Tibial artery (tissue), 4 donors: ENCODE data around the gene CCDC175.

ENCODE experiments used
- DNase-seq, 2 donors: peaks; one replicate each; pipeline ENCODE4 v3.0.0-alpha.2; 2019
- H3K27ac ChIP-seq, 2 donors: fragments of 200-600 bp; sonication (generic) in 1 of 2; 1 replicate in 1 of 2; 2 replicates in 1 of 2; pipeline ENCODE4 v1.5.1; 2018 to 2019; ENCODE audit warnings: mild to moderate bottlenecking in 1 of 2
- H3K27me3 ChIP-seq, 2 donors: fragments of 200-600 bp; sonication (generic) in 1 of 2; one replicate each; pipeline versions ENCODE4 v1.5.1 to v1.6.0; 2016 to 2019
- H3K36me3 ChIP-seq, 3 donors: fragments of 200-600 bp; sonication (generic) in 2 of 3; one replicate each; pipeline ENCODE4 v1.5.1; 2016 to 2019; ENCODE audit warnings: mild to moderate bottlenecking in 2 of 3
- H3K4me1 ChIP-seq, 4 donors: fragments of 200-600 bp; sonication (generic) in 2 of 4; 1 replicate in 3 of 4; 2 replicates in 1 of 4; pipeline ENCODE4 v1.5.1; 2016 to 2019
- H3K4me3 ChIP-seq, 2 donors: fragments of 200-600 bp; sonication (generic) in 1 of 2; 1 replicate in 1 of 2; 2 replicates in 1 of 2; pipeline ENCODE4 v1.5.1; 2018 to 2019; ENCODE audit warnings: mild to moderate bottlenecking in 2 of 2
- H3K9me3 ChIP-seq, 3 donors: fragments of 200-600 bp; sonication (generic) in 1 of 3; one replicate each; pipeline ENCODE4 v1.5.1; 2016 to 2019
- intact Hi-C: fragments of 100-400 bp; cut with DNase I; formaldehyde crosslinking; loops from one replicate; pipeline ENCODE4 v1.15.0; 2023; ENCODE audit warnings: low total_unique reads
- TF ChIP-seq, protein P1 (sequence below), 2 experiments: fragments of 200-600 bp in 1 of 2; fragments of 450-650 bp in 1 of 2; IDR thresholded peaks; one replicate each; pipeline ENCODE4 v1.5.1; 2017 to 2019; ENCODE audit warnings: antibody characterized with exemption in 2 of 2, mild to moderate bottlenecking in 1 of 2, moderate library complexity in 1 of 2

The CCDC175 gene

DNA sequence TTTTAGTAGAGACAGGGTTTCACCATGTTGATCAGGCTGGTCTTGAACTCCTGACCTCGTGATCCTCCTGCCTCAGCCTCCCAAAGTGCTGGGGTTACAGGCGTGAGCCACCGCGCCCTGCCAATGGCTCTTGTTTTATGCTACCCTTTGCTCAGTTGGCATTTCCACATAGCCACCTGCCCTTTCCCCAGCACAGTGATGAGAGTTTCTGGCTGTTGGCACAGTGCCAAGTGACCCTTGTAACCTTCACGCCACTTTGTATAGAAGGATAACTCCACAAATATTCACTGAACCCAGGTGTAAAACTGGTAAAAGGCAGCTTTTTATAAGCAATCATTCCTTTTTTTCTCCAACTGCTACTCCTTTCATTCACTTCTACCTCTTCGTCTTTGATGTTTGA is 18.5 kb upstream of the CCDC175 start:
- intact Hi-C loops: no loop called here
- Histone ChIP-seq H3K4me1 (no peaks in the 10 kb centered on the region), H3K4me3 (no peak overlapping the region), H3K9me3 (peaks cover 0 to 4% (median 0%) of the 10 kb centered on the region in 3 donors), H3K27me3 (no peaks in the 10 kb centered on the region), H3K36me3 (peaks cover 10 to 22% (median 13%) of the 10 kb centered on the region in 3 donors), H3K27ac (no peak overlapping the region)
- TF ChIP-seq, protein P1, sequence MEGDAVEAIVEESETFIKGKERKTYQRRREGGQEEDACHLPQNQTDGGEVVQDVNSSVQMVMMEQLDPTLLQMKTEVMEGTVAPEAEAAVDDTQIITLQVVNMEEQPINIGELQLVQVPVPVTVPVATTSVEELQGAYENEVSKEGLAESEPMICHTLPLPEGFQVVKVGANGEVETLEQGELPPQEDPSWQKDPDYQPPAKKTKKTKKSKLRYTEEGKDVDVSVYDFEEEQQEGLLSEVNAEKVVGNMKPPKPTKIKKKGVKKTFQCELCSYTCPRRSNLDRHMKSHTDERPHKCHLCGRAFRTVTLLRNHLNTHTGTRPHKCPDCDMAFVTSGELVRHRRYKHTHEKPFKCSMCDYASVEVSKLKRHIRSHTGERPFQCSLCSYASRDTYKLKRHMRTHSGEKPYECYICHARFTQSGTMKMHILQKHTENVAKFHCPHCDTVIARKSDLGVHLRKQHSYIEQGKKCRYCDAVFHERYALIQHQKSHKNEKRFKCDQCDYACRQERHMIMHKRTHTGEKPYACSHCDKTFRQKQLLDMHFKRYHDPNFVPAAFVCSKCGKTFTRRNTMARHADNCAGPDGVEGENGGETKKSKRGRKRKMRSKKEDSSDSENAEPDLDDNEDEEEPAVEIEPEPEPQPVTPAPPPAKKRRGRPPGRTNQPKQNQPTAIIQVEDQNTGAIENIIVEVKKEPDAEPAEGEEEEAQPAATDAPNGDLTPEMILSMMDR (IDR thresholded peaks at IDR 0.05): no peak
- DNase-seq: no peak

DNA sequence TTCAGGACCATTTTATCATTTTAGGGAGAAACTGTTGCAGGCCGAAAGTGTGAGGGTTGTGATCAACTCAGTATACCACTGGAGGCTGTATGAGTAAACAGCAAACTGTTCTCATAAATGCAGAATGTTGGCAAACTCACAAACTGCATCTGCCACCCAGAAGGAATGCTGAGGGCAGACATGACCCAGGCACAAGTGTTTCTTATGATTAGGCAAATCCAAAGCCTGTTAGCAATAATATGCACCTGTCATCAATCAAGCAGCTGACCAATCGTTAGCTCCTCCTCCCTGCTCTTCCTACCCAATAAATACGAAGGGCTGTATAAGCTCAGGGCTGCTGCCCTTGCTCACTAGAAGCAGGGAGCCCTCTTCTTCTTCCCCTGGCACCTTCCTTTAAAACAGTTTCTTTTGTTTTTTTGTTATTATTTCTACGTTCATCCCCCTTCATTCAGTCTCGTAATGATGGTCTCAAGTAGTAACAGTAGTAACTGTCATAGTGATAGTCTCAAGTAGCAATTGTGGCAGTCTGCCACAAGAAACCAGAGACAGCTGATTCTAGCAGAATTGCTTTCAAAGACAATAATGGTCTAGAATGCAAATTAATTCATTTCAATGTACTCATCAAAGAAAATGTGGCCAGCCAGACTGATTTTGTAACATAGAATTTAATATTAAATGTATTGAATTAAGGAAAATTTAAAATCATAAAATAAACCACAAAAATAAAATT is 15.2 kb upstream of the CCDC175 start:
- no peak overlapping the region for H3K4me3 ChIP-seq
- TF ChIP-seq, protein P1 (IDR thresholded peaks at IDR 0.05): no peak
- DNase-seq: no peak
- no peak overlapping the region for H3K27ac ChIP-seq
- H3K9me3 ChIP-seq: peaks cover 0 to 4% (median 0%) of the 10 kb centered on the region in 3 donors
- H3K36me3 ChIP-seq: peaks cover 0 to 17% (median 10%) of the 10 kb centered on the region in 3 donors
- intact Hi-C loops: no loop called here
- H3K27me3 ChIP-seq: no peaks in the 10 kb centered on the region
- H3K4me1 ChIP-seq: no peaks in the 10 kb centered on the region

DNA sequence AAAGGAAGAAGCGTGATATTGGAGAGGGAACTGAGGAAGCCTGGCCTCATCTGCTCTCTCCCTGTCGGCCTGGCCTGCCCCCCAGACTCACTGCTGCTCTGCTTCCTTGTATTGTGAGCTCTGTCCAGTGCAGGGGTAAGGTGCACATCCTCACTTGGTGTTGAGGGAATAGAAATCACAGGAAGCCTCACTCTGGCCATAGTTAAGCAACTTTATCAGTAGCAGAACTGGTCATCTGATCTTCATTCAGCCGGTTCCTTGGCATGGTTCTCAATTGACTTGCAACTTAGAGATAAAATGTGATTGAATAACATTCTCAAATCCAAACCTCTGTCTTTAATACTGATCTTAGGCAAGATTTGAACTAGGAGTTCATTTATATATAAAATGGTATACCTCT is 11.5 kb upstream of the CCDC175 start:
- intact Hi-C loops: no loop called here
- Histone ChIP-seq H3K4me3 (no peak overlapping the region), H3K4me1 (peaks cover 0 to 6% (median 0%) of the 10 kb centered on the region in 4 donors), H3K27me3 (no peaks in the 10 kb centered on the region), H3K9me3 (peaks cover 0 to 4% (median 0%) of the 10 kb centered on the region in 3 donors), H3K27ac (no peak overlapping the region), H3K36me3 (peaks cover 0 to 17% (median 5%) of the 10 kb centered on the region in 3 donors)
- TF ChIP-seq, protein P1 (IDR thresholded peaks at IDR 0.05): no peak
- DNase-seq: no peak

DNA sequence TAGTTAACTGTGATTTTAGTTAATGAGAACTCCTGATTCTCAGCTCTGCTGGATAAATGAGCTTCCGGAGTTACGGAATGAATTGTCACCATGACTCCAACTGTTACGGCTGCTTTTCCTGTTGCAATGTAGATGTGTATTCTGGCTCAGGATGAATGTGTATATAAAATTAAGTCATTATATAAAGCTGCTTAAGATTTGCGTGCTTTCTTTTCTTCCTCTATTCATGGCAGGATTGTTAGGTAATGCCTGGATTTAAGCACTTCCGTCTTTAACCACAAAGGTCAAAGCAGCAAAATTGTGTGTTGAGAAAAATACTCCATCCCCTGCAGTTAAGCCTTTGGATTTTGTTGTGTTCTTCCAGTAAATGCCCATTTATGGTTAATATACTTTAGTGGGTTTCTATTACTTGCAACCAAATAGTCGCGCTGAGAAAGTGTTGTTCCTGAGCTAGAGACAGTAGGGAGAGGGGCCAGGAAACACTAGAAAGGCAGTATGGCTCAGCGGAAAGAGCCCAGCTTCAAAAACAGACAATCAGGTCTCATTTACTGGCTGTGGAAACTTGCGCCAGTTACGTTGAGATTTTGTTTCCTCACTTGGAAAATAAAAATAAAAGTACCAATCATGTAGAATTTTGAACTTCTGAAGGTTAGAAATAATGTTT is 9.4 kb upstream of the CCDC175 start:
- Histone ChIP-seq H3K4me3 (no peak overlapping the region), H3K4me1 (peaks cover 0 to 6% (median 0%) of the 10 kb centered on the region in 4 donors), H3K9me3 (no peaks in the 10 kb centered on the region), H3K27ac (no peak overlapping the region), H3K27me3 (no peaks in the 10 kb centered on the region), H3K36me3 (peaks cover 0 to 10% (median 0%) of the 10 kb centered on the region in 3 donors)
- intact Hi-C loops: no loop called here
- no peak for DNase-seq
- TF ChIP-seq, protein P1 (IDR thresholded peaks at IDR 0.05): no peak

DNA sequence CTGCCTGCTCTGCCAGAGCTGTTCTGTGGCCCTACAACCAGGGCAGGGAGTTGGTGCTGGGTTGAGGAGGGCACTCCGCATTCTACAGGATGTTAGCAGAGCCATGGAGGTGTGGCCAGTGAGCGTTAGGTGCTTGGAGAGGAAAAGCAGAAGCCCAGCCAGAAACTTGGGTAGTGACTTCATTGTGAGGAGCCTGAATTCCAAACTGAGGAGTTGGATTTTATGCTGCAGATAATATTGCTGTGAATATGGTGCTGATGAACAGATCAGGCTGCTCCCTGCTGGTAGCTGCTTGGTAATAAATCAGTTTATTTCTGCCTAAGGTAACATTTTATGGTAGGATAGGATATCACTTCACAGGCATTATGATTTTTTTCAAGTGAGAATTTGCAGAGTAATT is 7.1 kb upstream of the CCDC175 start:
- TF ChIP-seq, protein P1 (IDR thresholded peaks at IDR 0.05): no peak
- no peak for DNase-seq
- no peaks in the 10 kb centered on the region for H3K27me3 ChIP-seq
- no peak overlapping the region for H3K4me3 ChIP-seq
- H3K36me3 ChIP-seq: no peaks in the 10 kb centered on the region
- intact Hi-C loops: no loop called here
- peaks cover 0 to 6% (median 0%) of the 10 kb centered on the region in 4 donors for H3K4me1 ChIP-seq
- H3K9me3 ChIP-seq: no peaks in the 10 kb centered on the region
- no peak overlapping the region for H3K27ac ChIP-seq
